ENCODE results near the gene TPCN1. TPM values are rescaled to one million over a fixed set of nuclear protein-coding genes. Genes with fewer than 3 reads are reported as not detected.

Gene TPCN1
- total RNA-seq, 1 experiment from 2014 or later: 42.7 TPM

DNA sequence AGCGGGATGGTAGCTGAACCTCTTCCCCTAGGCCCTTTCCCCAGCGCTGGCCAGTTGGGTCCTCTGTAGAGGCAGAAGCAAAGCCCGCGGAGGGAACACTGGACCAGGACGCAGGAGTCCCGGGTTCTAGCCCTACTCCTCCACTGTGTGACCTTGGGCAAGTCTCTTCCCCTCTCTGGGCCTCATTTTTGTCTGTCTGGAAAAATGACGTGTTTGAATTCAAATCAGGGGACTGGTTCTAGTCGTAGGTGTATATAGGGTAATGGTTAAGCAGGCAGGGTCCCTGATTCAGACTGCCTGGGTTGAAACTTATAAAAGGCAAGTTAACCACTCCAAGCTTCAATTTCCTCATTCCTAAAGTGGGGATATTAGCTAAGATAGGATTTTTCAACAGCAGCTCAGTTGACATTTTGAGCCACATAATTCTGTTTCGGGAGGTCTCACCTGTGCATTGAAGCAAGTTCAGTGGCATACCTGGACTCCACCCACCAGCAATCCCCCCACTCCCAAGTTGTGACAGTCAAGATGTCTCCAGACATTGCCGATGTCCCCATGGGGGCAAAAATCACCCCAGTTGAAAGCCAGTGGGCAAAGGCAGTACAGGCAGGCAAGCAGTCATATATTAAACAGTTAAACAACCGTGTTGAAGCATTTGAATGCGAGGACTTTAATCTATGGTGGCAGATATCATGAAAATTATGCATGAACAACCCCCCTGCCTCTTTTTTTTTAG, 899 bp downstream of the TPCN1 start:
- TSS peak; percentile 75 for BruUV-seq (replicated peaks)
- Histone ChIP-seq H3F3A (ENCODE audit: insufficient read depth, low read depth) (peaks cover 29% of the 10 kb centered on the region), H3K9me2 (ENCODE audit: insufficient read depth) (no peaks in the 10 kb centered on the region), H4K20me1 (ENCODE audit: insufficient read depth) (no peaks in the 10 kb centered on the region), H3K79me2 (ENCODE audit: low read depth) (peaks cover 19% of the 10 kb centered on the region), H3K9me3 (ENCODE audit: insufficient read depth, low read depth) (no peaks in the 10 kb centered on the region), H3K4me3 (peak overlapping the region; percentile 74), H3K27ac (peak overlapping the region; percentile 82), H3K4me2 (peak overlapping the region; percentile 88), H2AFZ (peak overlapping the region; percentile 48; the same call in 1 of the 2 replicates), H3K4me1 (replicated peaks; ENCODE audit: insufficient read depth) (peaks cover 36% of the 10 kb centered on the region), H3K27me3 (ENCODE audit: insufficient read depth, low read depth) (no peaks in the 10 kb centered on the region), H3K36me3 (ENCODE audit: low read depth) (no peaks in the 10 kb centered on the region)
- peak in 1 of 2 experiments; percentile 53 for DNase-seq
- TF ChIP-seq, protein P1, sequence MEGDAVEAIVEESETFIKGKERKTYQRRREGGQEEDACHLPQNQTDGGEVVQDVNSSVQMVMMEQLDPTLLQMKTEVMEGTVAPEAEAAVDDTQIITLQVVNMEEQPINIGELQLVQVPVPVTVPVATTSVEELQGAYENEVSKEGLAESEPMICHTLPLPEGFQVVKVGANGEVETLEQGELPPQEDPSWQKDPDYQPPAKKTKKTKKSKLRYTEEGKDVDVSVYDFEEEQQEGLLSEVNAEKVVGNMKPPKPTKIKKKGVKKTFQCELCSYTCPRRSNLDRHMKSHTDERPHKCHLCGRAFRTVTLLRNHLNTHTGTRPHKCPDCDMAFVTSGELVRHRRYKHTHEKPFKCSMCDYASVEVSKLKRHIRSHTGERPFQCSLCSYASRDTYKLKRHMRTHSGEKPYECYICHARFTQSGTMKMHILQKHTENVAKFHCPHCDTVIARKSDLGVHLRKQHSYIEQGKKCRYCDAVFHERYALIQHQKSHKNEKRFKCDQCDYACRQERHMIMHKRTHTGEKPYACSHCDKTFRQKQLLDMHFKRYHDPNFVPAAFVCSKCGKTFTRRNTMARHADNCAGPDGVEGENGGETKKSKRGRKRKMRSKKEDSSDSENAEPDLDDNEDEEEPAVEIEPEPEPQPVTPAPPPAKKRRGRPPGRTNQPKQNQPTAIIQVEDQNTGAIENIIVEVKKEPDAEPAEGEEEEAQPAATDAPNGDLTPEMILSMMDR (conservative IDR thresholded peaks at IDR 0.05): no peak
- TF ChIP-seq EZH2 (IDR thresholded peaks at IDR 0.05; ENCODE audit: low read depth): no peak
- intact Hi-C loops (cut with micrococcal nuclease; ENCODE audit: unreplicated experiment): loop anchor here (1.0 to 2.0 kb wide), 3 partner anchors 25 to 77 kb away; no protein-coding TSS in a partner anchor
- ChIA-PET CTCF (interaction anchor here (0.5 to 1.0 kb wide), 5 partner anchors 9 to 208 kb away, joined by 3 to 5 read pairs (median 4); no protein-coding TSS in a partner anchor), POLR2A (ENCODE audit: unreplicated experiment) (interaction anchor here (0.6 to 0.7 kb wide), 4 partner anchors 32 to 204 kb away, joined by 4 to 14 read pairs (median 7); partner anchors contain the start of gene PLBD2)

- peaks cover 23% of the 10 kb centered on the region for H3F3A ChIP-seq (ENCODE audit: insufficient read depth, low read depth)
- no peaks in the 10 kb centered on the region for H3K9me3 ChIP-seq (ENCODE audit: insufficient read depth, low read depth)
- peaks cover 29% of the 10 kb centered on the region for H3K4me1 ChIP-seq (replicated peaks; ENCODE audit: insufficient read depth)
- H3K27me3 ChIP-seq (ENCODE audit: insufficient read depth, low read depth): no peaks in the 10 kb centered on the region
- intact Hi-C loops (cut with micrococcal nuclease; ENCODE audit: unreplicated experiment): no loop called here
- no TSS peak for BruUV-seq (replicated peaks)
- peak in 1 of 2 experiments; percentile 75 for DNase-seq
- peak overlapping the region; percentile 88 for H3K4me2 ChIP-seq
- H3K79me2 ChIP-seq (ENCODE audit: low read depth): peaks cover 19% of the 10 kb centered on the region
- peak overlapping the region; percentile 82 for H3K27ac ChIP-seq
- POLR2A ChIA-PET (ENCODE audit: unreplicated experiment): interaction anchor here (0.6 kb wide), 2 partner anchors 77 to 191 kb away, joined by 3 to 4 read pairs; no protein-coding TSS in a partner anchor
- H2AFZ ChIP-seq: no peak overlapping the region
- peak overlapping the region; percentile 74 for H3K4me3 ChIP-seq
- CTCF ChIA-PET: interaction anchor here (0.5 to 1.0 kb wide), 3 partner anchors 22 to 60 kb away, joined by 3 to 5 read pairs (median 5); no protein-coding TSS in a partner anchor
- TF ChIP-seq EZH2 (IDR thresholded peaks at IDR 0.05; ENCODE audit: low read depth): no peak
- TF ChIP-seq, protein P1 (conservative IDR thresholded peaks at IDR 0.05): no peak
- no peaks in the 10 kb centered on the region for H4K20me1 ChIP-seq (ENCODE audit: insufficient read depth)
- H3K36me3 ChIP-seq (ENCODE audit: low read depth): 0 out of 2 replicates have a peak, but pooled peaks cover 4% of the 10 kb centered on the region
- no peaks in the 10 kb centered on the region for H3K9me2 ChIP-seq (ENCODE audit: insufficient read depth)
Observed at GRCh38 chr12:113222730-113223531, 1.7 kb downstream of the TPCN1 start.

DNA sequence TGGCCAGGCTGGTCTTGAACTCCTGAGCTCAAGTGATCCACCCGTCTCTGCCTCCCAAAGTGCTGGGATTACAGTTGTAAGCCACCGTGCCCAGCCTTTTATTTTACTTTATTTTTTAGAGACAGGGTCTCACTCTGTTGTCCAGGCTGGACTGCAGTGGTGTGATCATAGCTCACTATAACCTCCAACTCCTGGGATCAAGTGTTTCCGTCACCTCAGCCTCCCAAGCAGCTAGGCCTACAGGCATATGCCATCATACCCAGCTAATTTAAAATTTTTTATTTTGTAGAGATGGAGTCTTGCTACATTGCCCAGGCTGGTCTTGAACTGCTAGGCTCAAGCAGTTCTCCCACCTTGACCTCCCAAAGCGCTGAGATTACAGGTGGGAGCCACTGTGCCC, 3.7 kb downstream of the TPCN1 start:
- Histone ChIP-seq H3K4me1 (replicated peaks; ENCODE audit: insufficient read depth) (peaks cover 27% of the 10 kb centered on the region), H3K27ac (no peak overlapping the region), H3K4me3 (no peak overlapping the region), H3K79me2 (ENCODE audit: low read depth) (peaks cover 19% of the 10 kb centered on the region), H3K9me3 (ENCODE audit: insufficient read depth, low read depth) (no peaks in the 10 kb centered on the region), H3K9me2 (ENCODE audit: insufficient read depth) (no peaks in the 10 kb centered on the region), H3K27me3 (ENCODE audit: insufficient read depth, low read depth) (no peaks in the 10 kb centered on the region), H4K20me1 (ENCODE audit: insufficient read depth) (no peaks in the 10 kb centered on the region), H3F3A (ENCODE audit: insufficient read depth, low read depth) (peaks cover 41% of the 10 kb centered on the region), H3K4me2 (no peak overlapping the region), H2AFZ (no peak overlapping the region), H3K36me3 (ENCODE audit: low read depth) (0 out of 2 replicates have a peak, but pooled peaks cover 9% of the 10 kb centered on the region)
- intact Hi-C loops (cut with micrococcal nuclease; ENCODE audit: unreplicated experiment): no loop called here
- no TSS peak for BruUV-seq (replicated peaks)
- CTCF ChIA-PET: no interaction called here
- DNase-seq: no peak
- POLR2A ChIA-PET (ENCODE audit: unreplicated experiment): no interaction called here
- TF ChIP-seq, protein P1 (conservative IDR thresholded peaks at IDR 0.05): no peak
- no peak for TF ChIP-seq EZH2 (IDR thresholded peaks at IDR 0.05; ENCODE audit: low read depth)

Measured in PC-9 (cell line).